ENCODE measurements around the gene FOXF2.

FOXF2 gene

DNA sequence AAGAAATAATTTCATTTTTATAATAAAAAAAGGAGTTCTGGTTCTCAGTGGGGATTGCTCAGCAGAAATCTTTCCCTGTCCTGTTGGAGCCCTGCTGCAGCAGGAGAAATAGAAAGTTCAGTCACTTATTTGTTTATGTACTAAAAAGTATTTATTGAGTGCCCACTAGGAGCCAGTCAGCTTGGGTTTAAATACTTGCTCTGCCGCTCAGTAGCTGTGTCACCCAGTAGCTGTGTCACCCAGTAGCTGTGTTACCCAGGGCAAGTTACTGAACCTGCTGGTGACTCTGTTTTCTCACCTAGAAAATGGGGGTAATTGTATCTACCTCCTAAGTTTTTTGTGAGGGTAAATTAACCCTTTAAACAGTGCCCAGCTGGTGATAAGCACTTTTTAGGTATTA is 32.9 kb downstream of the FOXF2 start:
- H3K4me3 ChIP-seq (ENCODE audit: low read length): no peak overlapping the region
- TF ChIP-seq ZNF274 (IDR thresholded peaks at IDR 0.05; ENCODE audit: low read depth, low read length): no peak

- H3K4me3 ChIP-seq (ENCODE audit: low read length): no peak overlapping the region
- no peak for TF ChIP-seq ZNF274 (IDR thresholded peaks at IDR 0.05; ENCODE audit: low read depth, low read length)
Measured at GRCh38 chr6:1423578-1423977, 34.2 kb downstream of the FOXF2 start.

- no peak for TF ChIP-seq ZNF274 (IDR thresholded peaks at IDR 0.05; ENCODE audit: low read depth, low read length)
- no peak overlapping the region for H3K4me3 ChIP-seq (ENCODE audit: low read length)
Measured at GRCh38 chr6:1424306-1424927, 35.0 kb downstream of the FOXF2 start.

DNA sequence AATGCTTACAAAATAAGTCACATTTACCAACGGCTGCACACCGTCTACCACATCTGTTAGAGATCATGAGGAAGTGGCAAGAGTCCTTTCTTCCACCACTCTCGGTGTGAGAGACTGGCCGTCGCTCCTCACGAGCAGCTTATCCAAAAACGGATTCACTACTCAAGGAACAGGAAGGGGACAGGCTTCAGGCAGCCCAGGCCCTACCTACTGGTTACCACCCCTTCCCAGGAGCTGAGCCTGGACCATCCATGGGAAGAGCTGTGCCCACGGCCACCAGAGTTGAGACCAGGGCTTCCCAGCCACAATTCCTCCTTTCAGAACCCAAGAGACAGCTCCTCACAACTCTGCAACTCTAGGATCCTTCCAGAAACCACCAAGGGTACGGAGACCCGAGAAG is 37.0 kb downstream of the FOXF2 start:
- no peak for TF ChIP-seq ZNF274 (IDR thresholded peaks at IDR 0.05; ENCODE audit: low read depth, low read length)
- no peak overlapping the region for H3K4me3 ChIP-seq (ENCODE audit: low read length)

- H3K4me3 ChIP-seq (ENCODE audit: low read length): no peak overlapping the region
- no peak for TF ChIP-seq ZNF274 (IDR thresholded peaks at IDR 0.05; ENCODE audit: low read depth, low read length)
Measured at GRCh38 chr6:1435806-1436205, 46.4 kb downstream of the FOXF2 start.

GRCh38 chr6:1436334-1437306 is 47.2 kb downstream of the FOXF2 start:
- no peak for TF ChIP-seq ZNF274 (IDR thresholded peaks at IDR 0.05; ENCODE audit: low read depth, low read length)
- no peak overlapping the region for H3K4me3 ChIP-seq (ENCODE audit: low read length)

DNA sequence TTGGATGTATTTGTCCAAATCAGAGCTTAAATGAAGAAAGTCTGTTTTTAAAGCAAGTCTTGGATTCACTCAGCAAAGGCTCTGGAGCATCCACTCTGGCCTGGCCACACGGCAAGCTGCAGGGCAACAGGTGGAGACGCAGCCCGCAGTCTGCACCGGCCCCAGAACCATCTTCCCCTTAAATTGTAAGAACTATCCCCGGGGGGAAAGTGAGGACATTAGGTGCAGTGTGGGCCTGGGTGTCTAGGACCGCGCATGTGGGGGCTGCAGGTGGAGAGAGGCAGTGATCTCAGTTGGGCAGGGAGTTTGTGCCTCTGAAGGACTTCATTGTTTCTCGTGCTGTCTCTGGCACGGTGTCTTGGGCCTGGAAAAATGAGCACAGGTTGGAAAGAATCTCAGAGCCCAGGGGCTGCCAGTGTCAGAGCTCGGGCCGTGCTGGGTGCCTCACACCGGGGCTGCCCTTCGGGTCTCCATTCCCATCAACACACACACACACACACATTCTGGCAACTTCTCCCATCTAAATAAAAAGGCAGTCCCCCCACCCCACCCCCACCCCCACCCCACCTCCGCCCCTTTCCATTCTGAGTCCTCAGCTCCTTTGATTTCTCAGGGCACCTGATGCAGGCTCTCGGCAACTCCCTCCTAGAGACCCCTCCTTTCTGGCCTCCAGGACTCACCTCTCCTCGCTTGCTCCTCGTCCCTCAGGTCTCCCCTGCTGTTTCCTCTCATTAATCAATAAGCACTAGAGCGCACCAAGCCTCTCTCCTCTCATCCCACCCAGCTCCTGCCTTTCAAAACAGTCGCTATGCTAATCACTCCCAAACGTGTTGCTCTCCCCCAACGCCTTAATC is 48.4 kb downstream of the FOXF2 start:
- H3K4me3 ChIP-seq (ENCODE audit: low read length): no peak overlapping the region
- TF ChIP-seq ZNF274 (IDR thresholded peaks at IDR 0.05; ENCODE audit: low read depth, low read length): no peak

- H3K4me3 ChIP-seq (ENCODE audit: low read length): no peak overlapping the region
Measured at GRCh38 chr6:1438471-1438881, 49.1 kb downstream of the FOXF2 start.

DNA sequence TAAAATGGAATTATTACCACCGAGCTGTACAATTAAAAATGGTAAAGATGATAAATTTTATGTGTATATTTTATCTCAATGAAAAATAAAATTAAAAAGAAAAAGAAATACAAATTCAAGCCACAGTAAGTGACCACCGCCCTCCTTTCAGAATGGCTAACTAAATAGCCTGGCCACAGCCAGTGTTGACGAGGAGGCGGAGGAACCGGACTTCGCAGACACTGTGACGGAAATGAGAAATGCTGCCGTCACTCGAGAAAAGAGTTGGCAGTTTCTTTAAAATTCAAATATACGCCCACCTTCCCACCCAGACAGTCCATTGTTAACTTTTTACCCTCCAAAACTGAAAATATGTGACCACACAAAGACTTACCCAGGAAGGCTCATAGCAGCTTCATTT is 50.0 kb downstream of the FOXF2 start:
- H3K4me3 ChIP-seq (ENCODE audit: low read length): no peak overlapping the region
- TF ChIP-seq ZNF274 (IDR thresholded peaks at IDR 0.05; ENCODE audit: low read depth, low read length): no peak

More at GRCh38 chr6:1438471-1438881, 49.1 kb downstream of the FOXF2 start:
- TF ChIP-seq ZNF274 (IDR thresholded peaks at IDR 0.05; ENCODE audit: low read depth, low read length): no peak

- no peak overlapping the region for H3K4me3 ChIP-seq (ENCODE audit: low read length)
- TF ChIP-seq ZNF274 (IDR thresholded peaks at IDR 0.05; ENCODE audit: low read depth, low read length): no peak
Measured at GRCh38 chr6:1442929-1443328, 53.6 kb downstream of the FOXF2 start.

All from GM08714 (cell line).